ENCODE measurements around the gene PDCD2L.

PDCD2L gene

DNA sequence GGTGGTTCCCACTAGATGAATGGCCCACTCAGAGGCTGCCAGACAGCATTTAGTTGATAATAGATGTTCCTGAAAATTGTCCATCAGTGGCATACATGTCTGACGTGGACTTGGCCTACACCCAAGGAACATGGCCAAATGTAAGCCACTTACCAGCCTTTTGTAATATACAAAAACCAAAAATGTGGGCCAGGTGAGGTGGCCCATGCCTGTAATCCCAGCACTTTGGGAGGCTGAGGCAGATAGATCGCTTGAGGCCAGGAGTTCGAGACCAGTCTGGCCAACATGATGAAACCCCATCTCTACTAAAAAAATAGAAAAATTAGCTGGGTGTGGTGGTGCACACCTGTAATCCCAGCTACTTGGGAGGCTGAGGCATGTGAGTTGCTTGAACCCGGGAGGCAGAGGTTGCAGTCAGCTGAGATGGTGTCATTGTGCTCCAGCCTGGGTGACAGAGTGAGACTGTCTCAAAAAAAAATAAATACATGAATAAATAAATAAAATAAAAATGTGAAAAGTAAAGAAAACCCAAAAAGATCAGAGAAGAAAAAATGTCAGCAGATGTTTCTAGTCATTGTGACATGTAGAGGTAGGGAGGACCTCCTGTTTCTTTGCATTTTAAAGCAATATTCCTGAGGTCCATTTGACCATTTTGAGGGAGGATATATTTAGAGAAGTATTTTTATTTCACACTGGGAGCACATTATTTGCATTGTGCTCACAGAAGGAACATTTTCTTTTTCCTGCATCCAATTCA is 70.2 kb downstream of the PDCD2L start:
- DNase-seq: peak; percentile 25

DNA sequence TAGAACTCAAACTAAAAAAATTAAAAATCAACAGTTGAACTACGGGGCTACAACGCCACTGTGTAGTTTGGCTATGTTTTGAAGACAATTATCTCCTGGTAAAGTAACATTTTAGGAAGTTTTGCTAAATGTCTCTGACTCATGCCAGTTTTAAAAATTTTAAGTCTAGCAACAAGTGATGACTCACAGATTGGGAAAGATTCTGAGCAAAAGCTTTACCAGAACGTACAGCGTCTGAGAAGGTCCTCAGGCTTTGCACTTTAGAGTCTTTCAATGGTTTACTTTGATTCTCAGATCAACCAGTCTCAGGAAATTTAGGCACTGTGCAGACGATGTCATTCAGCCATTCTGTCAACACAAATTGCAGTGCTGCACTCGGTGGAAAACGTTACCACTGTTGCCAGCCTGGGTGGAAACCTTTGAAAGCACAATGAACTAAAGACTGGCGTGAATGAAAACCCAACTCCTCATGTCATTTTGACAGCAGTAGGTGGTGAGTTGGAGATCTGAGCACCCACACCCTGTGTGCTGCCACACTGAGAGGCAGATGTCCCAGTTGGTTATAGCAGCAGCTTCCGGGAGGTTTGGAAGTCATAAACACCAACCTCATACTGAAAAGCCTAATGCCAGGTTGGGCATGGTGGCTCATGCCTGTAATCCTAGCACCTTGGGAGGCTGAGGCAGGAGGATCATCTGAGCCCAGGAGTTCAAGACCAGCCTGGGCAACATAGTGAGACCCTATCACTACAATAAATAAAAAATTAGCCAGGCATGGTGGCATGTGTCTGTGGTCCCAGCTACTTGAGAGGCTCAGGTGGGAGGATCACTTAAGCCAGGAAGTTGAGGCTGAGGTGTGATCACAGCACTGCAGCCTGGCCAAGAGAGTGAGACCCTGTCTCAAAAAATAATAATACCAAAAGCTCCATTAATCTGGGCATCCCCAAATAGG is 71.1 kb downstream of the PDCD2L start:
- no peak for DNase-seq

Measured in COR-L47 (cell line).